GM21723 (cell line): Measurements from ENCODE around the gene CGB5.

Experiments
- ATAC-seq: cut with Tn5 transposase; IDR thresholded peaks from one replicate; pipeline ENCODE4 v1.9.1; 2021; ENCODE audit warnings: mild to moderate bottlenecking, moderate library complexity; ENCODE audit not compliant: unreplicated experiment

CGB5 gene

DNA sequence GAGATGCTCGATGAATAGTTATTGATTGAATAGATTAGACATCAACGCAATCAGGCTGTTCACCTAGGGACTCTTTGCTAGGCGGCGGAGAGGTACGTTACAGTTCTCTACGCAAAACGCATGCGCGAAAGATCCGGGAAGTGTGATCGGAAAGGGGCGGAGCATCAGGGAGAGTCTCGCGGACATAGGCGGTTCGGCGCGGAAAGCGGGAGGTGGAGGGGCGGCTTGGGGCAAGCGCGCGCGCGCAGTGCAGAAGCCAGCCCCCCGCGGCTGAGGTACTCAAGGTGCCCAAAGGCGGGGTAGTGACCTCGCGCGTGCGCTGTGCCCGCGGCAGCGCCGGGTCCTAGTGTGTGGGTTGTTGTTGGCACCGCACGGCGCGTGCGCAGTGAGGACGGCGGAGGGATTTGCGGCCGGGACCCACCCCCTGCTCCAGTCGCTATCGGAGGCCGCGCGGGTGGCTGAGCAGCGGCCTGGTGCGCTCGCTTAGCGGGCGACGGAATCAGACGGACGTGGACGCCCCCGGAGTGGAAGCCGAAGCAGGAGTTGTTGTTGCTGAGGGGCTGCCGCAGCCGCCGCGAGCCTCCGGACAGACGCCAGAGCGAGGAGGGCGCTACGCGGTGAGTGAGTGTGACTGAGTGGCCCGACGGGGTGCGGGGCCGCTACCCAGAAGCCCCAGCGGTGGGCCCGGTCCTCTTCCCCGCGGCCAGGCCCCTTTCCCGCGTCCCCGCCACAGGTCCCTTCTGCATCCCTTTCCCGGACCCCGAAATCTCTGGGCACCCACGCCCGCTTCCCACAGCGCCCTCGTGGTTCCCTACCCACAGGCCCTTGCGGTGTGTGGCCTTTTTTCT lies 41.6 kb downstream of the CGB5 start, which contains the start of gene SNRNP70:
SNRNP70 (plus strand) TSS at position 432 of the 848 bp plus-strand sequence. CDS start 964 bp downstream, outside the sequence.
- peak; percentile 79 for ATAC-seq

DNA sequence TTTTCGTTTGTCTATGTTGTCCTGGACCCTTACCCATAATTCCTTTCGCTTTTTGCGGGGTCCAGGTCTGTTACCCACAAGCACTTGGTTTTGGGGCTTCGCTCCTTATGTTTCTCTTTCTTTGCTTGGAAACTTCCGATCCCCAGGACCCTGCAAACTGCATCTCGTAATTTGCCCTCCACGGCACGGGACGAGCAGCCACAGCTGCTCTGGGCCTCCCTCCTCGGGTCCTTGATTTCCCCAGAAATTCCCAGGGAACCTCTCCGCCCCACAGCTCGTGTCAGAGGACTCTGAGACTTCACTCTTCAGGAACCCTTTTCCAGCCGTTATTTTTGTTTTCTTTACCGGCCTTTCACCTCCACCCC lies 42.2 kb downstream of the CGB5 start:
- ATAC-seq = no peak

DNA sequence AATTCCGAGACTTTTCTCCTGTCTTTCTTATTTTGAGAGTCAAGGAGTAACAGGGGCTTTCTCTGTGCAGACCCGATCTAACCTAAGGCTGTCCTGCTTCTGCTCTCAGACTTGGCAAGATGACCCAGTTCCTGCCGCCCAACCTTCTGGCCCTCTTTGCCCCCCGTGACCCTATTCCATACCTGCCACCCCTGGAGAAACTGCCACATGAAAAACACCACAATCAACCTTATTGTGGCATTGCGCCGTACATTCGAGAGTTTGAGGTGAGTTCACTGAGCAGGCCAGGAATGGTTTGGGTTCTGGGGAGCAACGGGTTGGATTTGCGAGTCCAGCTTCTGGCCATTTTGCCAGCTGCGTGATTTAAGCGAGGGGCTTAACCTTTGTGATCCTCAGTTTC lies 42.6 kb downstream of the CGB5 start:
- no peak for ATAC-seq

DNA sequence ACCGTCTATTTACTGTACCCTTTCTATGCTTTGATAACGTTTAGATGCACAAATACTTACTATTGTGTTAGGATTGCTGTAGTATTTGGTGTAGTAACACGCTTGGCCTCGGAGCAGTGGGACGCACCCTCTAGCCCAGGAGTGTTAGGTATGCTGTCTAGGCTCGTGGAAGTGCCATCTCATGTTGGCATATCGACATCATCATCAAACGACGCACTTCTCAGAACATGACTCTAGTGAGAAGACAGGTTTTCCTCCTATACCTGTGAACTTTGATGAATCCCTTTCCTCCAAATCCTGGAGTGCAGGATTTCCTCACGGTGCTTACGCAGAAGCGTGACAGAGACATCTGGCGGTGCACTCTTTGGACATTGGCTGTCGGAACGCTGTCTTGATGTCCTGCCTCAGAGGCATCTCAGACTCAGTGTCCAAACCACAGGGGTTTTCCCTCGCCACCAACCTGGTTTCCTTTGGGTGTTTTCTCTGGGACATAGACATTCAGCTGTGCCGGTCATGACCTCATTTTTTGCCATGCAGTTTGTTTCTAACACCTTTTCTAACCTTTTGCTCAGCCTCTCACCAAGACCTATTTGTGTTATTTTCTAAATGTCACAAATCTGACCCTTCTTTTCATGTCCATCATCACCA lies 47.9 kb downstream of the CGB5 start:
- no peak for ATAC-seq

DNA sequence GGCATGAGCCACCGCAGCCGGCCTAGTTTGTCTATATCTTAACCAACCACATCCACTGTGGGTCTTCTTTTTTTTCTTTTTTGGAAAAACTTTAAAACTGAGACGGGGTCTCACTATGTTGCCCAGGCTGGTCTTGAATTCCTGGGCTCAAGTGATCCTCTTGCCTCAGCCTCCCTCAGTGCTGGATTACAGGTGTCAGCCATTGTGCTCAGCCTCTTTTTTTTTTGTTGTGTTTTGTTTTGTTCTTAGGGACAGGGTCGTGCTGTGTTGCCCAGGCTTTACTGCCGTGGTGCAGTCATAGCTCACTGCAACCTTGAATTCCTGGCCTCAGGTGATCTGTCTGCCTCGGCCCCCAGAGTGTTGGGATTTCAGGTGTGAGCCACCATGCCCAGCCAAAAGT lies 49.0 kb downstream of the CGB5 start:
- no peak for ATAC-seq
